ENCODE results near the gene ZNF311. TPM values are rescaled to one million over a fixed set of nuclear protein-coding genes. Genes with fewer than 3 reads are reported as not detected.

ZNF311 gene
- total RNA-seq, 2 donors from 2014 or later, result not detected

- 69 to 78% methylated on average over 5 of the region's 5 CpGs for WGBS, 2 donors
- H3K27ac ChIP-seq, result no peak overlapping the region
- H3K4me3 ChIP-seq, result no peak overlapping the region
- TF ChIP-seq POLR2A (IDR thresholded peaks at IDR 0.05), result no peak
- no peak for TF ChIP-seq CTCF (IDR thresholded peaks at IDR 0.05)
- intact Hi-C loops (cut with DNase I), result no loop called here
- peaks cover 11% of the 10 kb centered on the region for H3K4me1 ChIP-seq
- DNase-seq (no peak), ATAC-seq (no peak)
- no peaks in the 10 kb centered on the region for H3K36me3 ChIP-seq (replicated peaks in 1 of 2; ENCODE audit: insufficient read depth in 1 of 2, low read depth in 2 of 2)
- H3K9me3 ChIP-seq, result no peaks in the 10 kb centered on the region
- H3K27me3 ChIP-seq, result no peaks in the 10 kb centered on the region
Measured at GRCh38 chr6:28978959-28979561, 26.1 kb downstream of the ZNF311 start.

- no peak overlapping the region for H3K4me3 ChIP-seq
- no peaks in the 10 kb centered on the region for H3K27me3 ChIP-seq
- DNase-seq, result no peak
- intact Hi-C loops (cut with DNase I), result no loop called here
- ATAC-seq, result no peak
- peaks cover 11% of the 10 kb centered on the region for H3K4me1 ChIP-seq
- WGBS, 2 donors, result 88 to 89% methylated on average over 3 of the region's 3 CpGs
- no peaks in the 10 kb centered on the region for H3K36me3 ChIP-seq (replicated peaks in 1 of 2; ENCODE audit: insufficient read depth in 1 of 2, low read depth in 2 of 2)
- H3K27ac ChIP-seq, result no peak overlapping the region
- H3K9me3 ChIP-seq, result no peaks in the 10 kb centered on the region
- TF ChIP-seq POLR2A (IDR thresholded peaks at IDR 0.05) (no peak), CTCF (IDR thresholded peaks at IDR 0.05) (no peak)
Measured at GRCh38 chr6:28978133-28978491, 27.0 kb downstream of the ZNF311 start.

- no peak overlapping the region for H3K27ac ChIP-seq
- WGBS, 2 donors, result 27 to 62% methylated on average over 21 to 49 of the region's 51 CpGs
Measured at GRCh38 chr6:28977341-28978132, 27.6 kb downstream of the ZNF311 start.

GRCh38 chr6:28976677-28977076 lies 28.4 kb downstream of the ZNF311 start:
- 79 to 85% methylated on average over 3 of the region's 3 CpGs for WGBS, 2 donors
- ATAC-seq, result no peak
- Histone ChIP-seq H3K36me3 (replicated peaks in 1 of 2; ENCODE audit: insufficient read depth in 1 of 2, low read depth in 2 of 2) (no peaks in the 10 kb centered on the region), H3K9me3 (no peaks in the 10 kb centered on the region), H3K4me1 (peaks cover 11% of the 10 kb centered on the region), H3K27ac (no peak overlapping the region), H3K27me3 (no peaks in the 10 kb centered on the region), H3K4me3 (no peak overlapping the region)
- TF ChIP-seq POLR2A (IDR thresholded peaks at IDR 0.05) (no peak), CTCF (IDR thresholded peaks at IDR 0.05) (no peak)
- intact Hi-C loops (cut with DNase I), result no loop called here
- no peak for DNase-seq

More at GRCh38 chr6:28977341-28978132, 27.6 kb downstream of the ZNF311 start:
- ATAC-seq, result no peak
- intact Hi-C loops (cut with DNase I), result no loop called here
- peaks cover 11% of the 10 kb centered on the region for H3K4me1 ChIP-seq
- no peak for TF ChIP-seq CTCF (IDR thresholded peaks at IDR 0.05)
- TF ChIP-seq POLR2A (IDR thresholded peaks at IDR 0.05), result no peak
- no peaks in the 10 kb centered on the region for H3K36me3 ChIP-seq (replicated peaks in 1 of 2; ENCODE audit: insufficient read depth in 1 of 2, low read depth in 2 of 2)
- H3K27me3 ChIP-seq, result no peaks in the 10 kb centered on the region
- DNase-seq, result no peak
- H3K4me3 ChIP-seq, result no peak overlapping the region
- H3K9me3 ChIP-seq, result no peaks in the 10 kb centered on the region
